NB4 (cell line): ENCODE measurements around the gene RIT2.

ENCODE experiments used
- DNase-seq: peaks from one replicate; pipeline ENCODE4 v3.0.0; 2010; ENCODE audit warnings: low read depth
- H3K4me3 ChIP-seq: one replicate; pipeline ENCODE4 v1.5.1; 2011; ENCODE audit warnings: mild to moderate bottlenecking, low read depth, low read length, moderate library complexity
- MYC ChIP-seq: IDR thresholded peaks from 2 replicates; pipeline ENCODE4 v1.6.1; 2011; ENCODE audit warnings: low read depth, low read length
- POLR2A ChIP-seq: IDR thresholded peaks from 2 replicates; pipeline ENCODE4 v1.6.1; 2011; ENCODE audit warnings: mild to moderate bottlenecking; ENCODE audit not compliant: insufficient read length; ENCODE audit errors: extremely low read depth
- TF ChIP-seq, protein P1 (sequence below): IDR thresholded peaks from 2 replicates; pipeline ENCODE4 v1.6.1; 2011; ENCODE audit warnings: low read depth, low read length
- TF ChIP-seq, protein P2 (sequence below): IDR thresholded peaks from one replicate; pipeline ENCODE4 v1.5.1; 2012; ENCODE audit warnings: low read depth, low read length

RIT2 gene

DNA sequence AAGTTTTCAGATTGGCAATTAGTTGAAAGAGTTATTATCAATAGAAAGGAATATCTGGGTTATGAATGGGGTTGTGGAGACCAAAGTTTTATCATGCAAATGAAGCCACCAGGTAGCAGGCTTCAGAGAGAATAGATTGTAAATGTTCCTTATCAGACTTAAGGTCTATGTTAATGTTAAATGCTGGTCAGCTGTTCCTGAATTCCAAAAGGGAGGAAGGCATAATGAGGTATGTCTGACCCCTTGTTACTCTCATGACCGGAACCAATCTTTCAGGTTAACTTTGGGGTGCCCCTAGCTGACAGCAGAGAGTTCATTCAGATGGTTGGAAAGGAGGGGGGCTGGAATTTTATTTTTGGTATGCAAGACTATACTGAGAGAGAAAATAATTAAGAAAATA is 47.9 kb downstream of the RIT2 start:
- no peak for DNase-seq
- no peak overlapping the region for H3K4me3 ChIP-seq
- TF ChIP-seq, protein P1, sequence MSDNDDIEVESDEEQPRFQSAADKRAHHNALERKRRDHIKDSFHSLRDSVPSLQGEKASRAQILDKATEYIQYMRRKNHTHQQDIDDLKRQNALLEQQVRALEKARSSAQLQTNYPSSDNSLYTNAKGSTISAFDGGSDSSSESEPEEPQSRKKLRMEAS: no peak
- TF ChIP-seq, protein P2, sequence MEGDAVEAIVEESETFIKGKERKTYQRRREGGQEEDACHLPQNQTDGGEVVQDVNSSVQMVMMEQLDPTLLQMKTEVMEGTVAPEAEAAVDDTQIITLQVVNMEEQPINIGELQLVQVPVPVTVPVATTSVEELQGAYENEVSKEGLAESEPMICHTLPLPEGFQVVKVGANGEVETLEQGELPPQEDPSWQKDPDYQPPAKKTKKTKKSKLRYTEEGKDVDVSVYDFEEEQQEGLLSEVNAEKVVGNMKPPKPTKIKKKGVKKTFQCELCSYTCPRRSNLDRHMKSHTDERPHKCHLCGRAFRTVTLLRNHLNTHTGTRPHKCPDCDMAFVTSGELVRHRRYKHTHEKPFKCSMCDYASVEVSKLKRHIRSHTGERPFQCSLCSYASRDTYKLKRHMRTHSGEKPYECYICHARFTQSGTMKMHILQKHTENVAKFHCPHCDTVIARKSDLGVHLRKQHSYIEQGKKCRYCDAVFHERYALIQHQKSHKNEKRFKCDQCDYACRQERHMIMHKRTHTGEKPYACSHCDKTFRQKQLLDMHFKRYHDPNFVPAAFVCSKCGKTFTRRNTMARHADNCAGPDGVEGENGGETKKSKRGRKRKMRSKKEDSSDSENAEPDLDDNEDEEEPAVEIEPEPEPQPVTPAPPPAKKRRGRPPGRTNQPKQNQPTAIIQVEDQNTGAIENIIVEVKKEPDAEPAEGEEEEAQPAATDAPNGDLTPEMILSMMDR: no peak
- TF ChIP-seq MYC (no peak), POLR2A (no peak)

GRCh38 chr18:43061816-43062215 is 53.7 kb downstream of the RIT2 start:
- no peak overlapping the region for H3K4me3 ChIP-seq
- no peak for DNase-seq
- TF ChIP-seq POLR2A (no peak), MYC (no peak)
- TF ChIP-seq, protein P1: no peak
- TF ChIP-seq, protein P2: no peak

GRCh38 chr18:43061318-43061717 is 54.2 kb downstream of the RIT2 start:
- DNase-seq: no peak
- H3K4me3 ChIP-seq: no peak overlapping the region
- no peak for TF ChIP-seq POLR2A
- TF ChIP-seq, protein P2: no peak
- TF ChIP-seq, protein P1: no peak
- no peak for TF ChIP-seq MYC

DNA sequence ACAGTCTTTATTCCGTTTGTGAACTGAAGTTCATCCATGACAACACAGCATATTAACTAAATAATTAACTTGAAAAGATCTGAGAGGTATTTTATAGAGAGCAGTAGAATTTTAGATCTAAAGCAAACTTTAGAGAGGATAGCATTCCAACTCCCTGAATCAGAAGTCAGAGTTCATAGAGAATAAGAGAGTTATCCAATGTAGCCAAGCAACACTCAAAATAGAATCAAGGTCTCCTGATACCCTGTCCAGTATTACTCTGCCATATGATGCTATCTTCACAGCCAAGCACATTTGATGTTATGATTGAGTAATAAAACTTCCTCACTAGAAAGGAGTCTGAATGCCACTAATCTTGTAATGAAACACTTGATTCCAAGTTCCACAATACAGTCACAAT is 55.5 kb downstream of the RIT2 start:
- H3K4me3 ChIP-seq: no peak overlapping the region
- TF ChIP-seq POLR2A (no peak), MYC (no peak)
- TF ChIP-seq, protein P1: no peak
- TF ChIP-seq, protein P2: no peak
- DNase-seq: no peak

DNA sequence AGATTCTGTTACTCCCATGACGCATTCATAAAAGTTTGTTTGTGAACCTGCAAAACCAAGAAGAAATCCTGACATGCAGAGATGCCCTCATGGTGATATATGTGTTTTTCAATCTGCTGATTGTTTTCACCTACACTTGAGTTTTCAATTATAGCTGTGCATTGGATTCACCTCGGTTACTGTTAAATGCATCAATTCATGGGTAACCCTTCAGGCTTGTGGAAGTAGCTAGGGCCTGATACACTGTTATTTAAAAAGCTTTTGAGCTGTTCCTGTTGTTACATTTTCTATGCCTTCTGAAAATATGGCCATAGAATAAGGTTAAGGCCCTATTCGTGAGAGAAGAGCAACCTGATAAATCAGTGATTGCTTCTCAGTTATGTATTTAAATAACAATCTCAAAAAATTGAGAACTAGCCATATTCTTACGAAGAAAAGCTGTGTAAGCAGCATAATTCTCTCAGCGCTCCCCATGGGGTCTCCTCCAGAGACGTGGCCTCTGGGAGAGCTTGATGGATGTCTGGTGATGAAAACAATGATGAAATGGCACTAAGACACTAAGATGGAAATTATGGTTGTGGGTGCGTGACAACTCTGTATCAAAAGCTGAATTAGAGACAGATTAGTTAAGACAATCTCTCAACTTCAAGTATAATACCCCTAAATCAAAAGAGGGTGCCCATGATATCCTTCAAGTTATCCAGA is 60.5 kb downstream of the RIT2 start:
- no peak for DNase-seq
- TF ChIP-seq, protein P2: no peak
- TF ChIP-seq MYC: no peak
- TF ChIP-seq POLR2A: no peak
- TF ChIP-seq, protein P1: no peak
- H3K4me3 ChIP-seq: no peak overlapping the region
